Neural cell (in vitro differentiated cells): ENCODE measurements around the gene OLFM4.

ENCODE experiments used
- EZH2 ChIP-seq: fragments of 200-600, 300-800 bp; shearing (Covaris generic), sonication (generic); IDR thresholded peaks from 2 replicates; pipeline ENCODE4 v1.6.1; 2014; ENCODE audit warnings: antibody characterized with exemption, low read length, borderline replicate concordance, mild to moderate bottlenecking; ENCODE audit not compliant: insufficient read depth, poor library complexity, severe bottlenecking
- POLR2AphosphoS5 ChIP-seq: IDR thresholded peaks from 2 replicates; pipeline ENCODE4 v1.6.1; 2012
- RAD21 ChIP-seq: fragments of 450-650 bp; conservative IDR thresholded peaks from 2 replicates; pipeline ENCODE4 v1.6.1; 2014; ENCODE audit warnings: antibody characterized with exemption, mild to moderate bottlenecking, moderate library complexity
- TF ChIP-seq, protein P1 (sequence below): fragments of 450-650 bp; IDR thresholded peaks from 2 replicates; pipeline ENCODE4 v1.5.1; 2014; ENCODE audit warnings: antibody characterized with exemption, mild to moderate bottlenecking, moderate library complexity; ENCODE audit not compliant: poor library complexity, severe bottlenecking

DNA sequence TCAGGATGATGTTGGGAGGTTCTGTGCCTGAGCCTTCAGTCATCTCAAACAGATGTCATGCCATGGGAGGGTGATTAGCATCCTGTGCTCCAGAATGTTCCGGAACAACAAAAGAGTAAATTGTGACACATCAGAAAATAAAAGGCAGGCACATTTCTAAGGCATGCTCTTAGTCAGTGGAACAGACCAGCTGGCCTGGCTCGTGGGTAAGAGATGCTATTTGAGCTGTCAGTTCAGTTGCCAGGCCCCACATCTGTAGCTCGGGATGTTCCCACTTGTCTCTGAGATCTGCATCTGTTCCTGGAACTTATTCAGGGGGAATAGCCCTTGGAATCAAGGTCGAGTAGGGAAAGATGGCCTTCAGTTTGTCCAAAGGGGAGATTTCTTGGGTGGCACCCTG is 26.0 kb downstream of the OLFM4 start:
- TF ChIP-seq EZH2, result no peak
- TF ChIP-seq, protein P1, sequence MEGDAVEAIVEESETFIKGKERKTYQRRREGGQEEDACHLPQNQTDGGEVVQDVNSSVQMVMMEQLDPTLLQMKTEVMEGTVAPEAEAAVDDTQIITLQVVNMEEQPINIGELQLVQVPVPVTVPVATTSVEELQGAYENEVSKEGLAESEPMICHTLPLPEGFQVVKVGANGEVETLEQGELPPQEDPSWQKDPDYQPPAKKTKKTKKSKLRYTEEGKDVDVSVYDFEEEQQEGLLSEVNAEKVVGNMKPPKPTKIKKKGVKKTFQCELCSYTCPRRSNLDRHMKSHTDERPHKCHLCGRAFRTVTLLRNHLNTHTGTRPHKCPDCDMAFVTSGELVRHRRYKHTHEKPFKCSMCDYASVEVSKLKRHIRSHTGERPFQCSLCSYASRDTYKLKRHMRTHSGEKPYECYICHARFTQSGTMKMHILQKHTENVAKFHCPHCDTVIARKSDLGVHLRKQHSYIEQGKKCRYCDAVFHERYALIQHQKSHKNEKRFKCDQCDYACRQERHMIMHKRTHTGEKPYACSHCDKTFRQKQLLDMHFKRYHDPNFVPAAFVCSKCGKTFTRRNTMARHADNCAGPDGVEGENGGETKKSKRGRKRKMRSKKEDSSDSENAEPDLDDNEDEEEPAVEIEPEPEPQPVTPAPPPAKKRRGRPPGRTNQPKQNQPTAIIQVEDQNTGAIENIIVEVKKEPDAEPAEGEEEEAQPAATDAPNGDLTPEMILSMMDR, result no peak
- TF ChIP-seq RAD21, result no peak
- TF ChIP-seq POLR2AphosphoS5, result no peak
